ENCODE measurements around the gene PLAC9. TPM values are rescaled to one million over a fixed set of nuclear protein-coding genes. Genes with fewer than 3 reads are reported as not detected.

Gene PLAC9
- total RNA-seq, 1 experiment from 2014 or later: 4.9 TPM

GRCh38 chr10:80194373-80195045 is 62.0 kb downstream of the PLAC9 start:
- Histone ChIP-seq H3K27me3 (ENCODE audit: control insufficient read depth, insufficient read depth, low read length) (no peaks in the 10 kb centered on the region), H3K4me3 (ENCODE audit: insufficient read depth, low read depth, low read length) (no peak overlapping the region), H3K36me3 (replicated peaks; ENCODE audit: control insufficient read depth, insufficient read depth, low read length) (no peaks in the 10 kb centered on the region)
- DNase-seq: peak; percentile 41

Other genes starting within 250 kb of the PLAC9 start
- 0.21 and 1.5 TPM in 2 replicates for gene SFTPD, start 183.6 kb upstream of the PLAC9 start, total RNA-seq (2014; rRNA removed; shearing (Covaris generic))
- gene TMEM254, start 54.1 kb upstream of the PLAC9 start, total RNA-seq (2014; rRNA removed; shearing (Covaris generic)): 18.4 TPM in 2 replicates
- 42.1 and 67.3 TPM in 2 replicates for gene ANXA11, start 72.8 kb downstream of the PLAC9 start, total RNA-seq (2014; rRNA removed; shearing (Covaris generic))
- 0.07 and 0.52 TPM in 2 replicates for gene MAT1A, start 156.9 kb downstream of the PLAC9 start, total RNA-seq (2014; rRNA removed; shearing (Covaris generic))
- not detected in 2 replicates for gene DYDC1, start 224.0 kb downstream of the PLAC9 start, total RNA-seq (2014; rRNA removed; shearing (Covaris generic))
- 0.97 and 1.1 TPM in 2 replicates for gene DYDC2, start 224.1 kb downstream of the PLAC9 start, total RNA-seq (2014; rRNA removed; shearing (Covaris generic))